Nephron (organoid): ENCODE data around the gene MCM9.

Experiments
- H3K27ac Mint-ChIP-seq, 3 experiments: 2 replicates each; pipeline ENCODE4 v1.8.0; 2020; ENCODE audit warnings: mixed read lengths in 3 of 3, mild to moderate bottlenecking in 2 of 3, moderate library complexity in 1 of 3
- H3K27me3 Mint-ChIP-seq: 2 replicates; pipeline ENCODE4 v1.8.0; 2021; ENCODE audit warnings: low read depth, mild to moderate bottlenecking, moderate library complexity, mixed read lengths
- H3K36me3 Mint-ChIP-seq: 2 replicates; pipeline ENCODE4 v1.8.0; 2020; ENCODE audit warnings: low read depth, mixed read lengths
- H3K4me1 Mint-ChIP-seq: 2 replicates; pipeline ENCODE4 v1.8.0; 2020; ENCODE audit warnings: mixed read lengths
- H3K4me3 Mint-ChIP-seq, 3 experiments: 2 replicates each; pipeline ENCODE4 v1.8.0; 2020; ENCODE audit warnings: mild to moderate bottlenecking in 3 of 3, mixed read lengths in 3 of 3, moderate library complexity in 2 of 3
- H3K9me3 Mint-ChIP-seq: 2 replicates; pipeline ENCODE4 v1.8.0; 2020; ENCODE audit warnings: mixed read lengths
- CTCF ChIP-seq, 3 experiments: fragments of 200-600 bp; sonication (generic); IDR thresholded peaks; one replicate each; pipeline ENCODE4 v1.5.0; 2021; ENCODE audit warnings: antibody characterized with exemption in 3 of 3; ENCODE audit not compliant: unreplicated experiment in 3 of 3

Gene MCM9

GRCh38 chr6:118860880-118861279 is 74.1 kb downstream of the MCM9 start:
- H3K4me3 Mint-ChIP-seq, result no peak overlapping the region
- peaks cover 18% of the 10 kb centered on the region for H3K9me3 Mint-ChIP-seq
- H3K4me1 Mint-ChIP-seq, result no peaks in the 10 kb centered on the region
- H3K27ac Mint-ChIP-seq, result no peak overlapping the region
- TF ChIP-seq CTCF (IDR thresholded peaks at IDR 0.05; ENCODE audit: unreplicated experiment in 3 of 3), result no peak
- H3K36me3 Mint-ChIP-seq, result peaks cover 22% of the 10 kb centered on the region
- no peaks in the 10 kb centered on the region for H3K27me3 Mint-ChIP-seq

DNA sequence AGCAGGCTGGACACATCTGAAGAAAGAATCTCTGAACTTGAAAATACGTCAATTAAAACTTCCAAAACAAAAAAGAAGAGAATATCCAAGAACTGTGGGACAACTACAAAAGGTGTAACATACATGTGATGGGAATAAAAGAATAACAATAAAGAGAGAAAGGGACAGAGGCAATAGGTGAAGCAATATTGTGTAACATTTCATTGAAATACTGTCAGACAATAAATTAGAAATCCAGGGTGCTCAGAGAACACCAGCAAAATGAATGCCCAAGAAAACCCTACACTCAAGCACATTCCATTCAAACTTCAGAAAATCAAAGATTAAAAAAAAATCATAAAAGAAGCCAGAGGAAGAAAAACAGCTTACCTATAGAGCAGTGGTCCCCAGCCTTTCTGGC is 74.6 kb downstream of the MCM9 start:
- H3K4me3 Mint-ChIP-seq, result no peak overlapping the region
- no peaks in the 10 kb centered on the region for H3K4me1 Mint-ChIP-seq
- TF ChIP-seq CTCF (IDR thresholded peaks at IDR 0.05; ENCODE audit: unreplicated experiment in 3 of 3), result no peak
- no peaks in the 10 kb centered on the region for H3K27me3 Mint-ChIP-seq
- H3K9me3 Mint-ChIP-seq, result peaks cover 18% of the 10 kb centered on the region
- no peak overlapping the region for H3K27ac Mint-ChIP-seq
- peaks cover 22% of the 10 kb centered on the region for H3K36me3 Mint-ChIP-seq

DNA sequence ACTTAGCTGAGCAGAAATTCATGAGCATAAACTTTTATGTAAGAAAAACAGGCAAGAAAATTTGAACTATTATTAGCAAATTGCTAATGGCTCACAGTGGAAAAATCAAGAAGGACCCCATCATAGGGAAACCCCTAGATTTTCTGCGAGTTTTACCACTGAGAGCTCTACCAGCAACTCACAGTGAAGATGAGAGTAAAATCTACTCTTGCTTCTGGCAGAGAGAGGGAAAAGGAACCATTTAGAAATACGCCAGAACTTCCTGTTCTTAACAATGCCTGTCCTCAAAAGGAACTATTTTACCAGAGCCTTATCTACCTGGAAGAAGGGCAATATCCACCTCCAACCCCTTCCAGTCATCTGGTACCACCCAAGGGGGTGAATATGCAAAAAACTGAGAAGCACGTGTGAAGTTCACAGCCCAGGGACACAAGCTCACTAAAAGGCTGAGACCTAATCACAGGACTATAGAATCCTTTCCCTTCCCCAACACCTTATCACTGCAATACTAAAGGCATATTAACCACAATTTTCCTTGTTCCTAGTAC is 75.4 kb downstream of the MCM9 start:
- Mint-ChIP-seq H3K4me3 (no peak overlapping the region), H3K9me3 (peaks cover 18% of the 10 kb centered on the region), H3K27me3 (no peaks in the 10 kb centered on the region), H3K36me3 (peaks cover 22% of the 10 kb centered on the region), H3K4me1 (no peaks in the 10 kb centered on the region), H3K27ac (no peak overlapping the region)
- no peak for TF ChIP-seq CTCF (IDR thresholded peaks at IDR 0.05; ENCODE audit: unreplicated experiment in 3 of 3)

DNA sequence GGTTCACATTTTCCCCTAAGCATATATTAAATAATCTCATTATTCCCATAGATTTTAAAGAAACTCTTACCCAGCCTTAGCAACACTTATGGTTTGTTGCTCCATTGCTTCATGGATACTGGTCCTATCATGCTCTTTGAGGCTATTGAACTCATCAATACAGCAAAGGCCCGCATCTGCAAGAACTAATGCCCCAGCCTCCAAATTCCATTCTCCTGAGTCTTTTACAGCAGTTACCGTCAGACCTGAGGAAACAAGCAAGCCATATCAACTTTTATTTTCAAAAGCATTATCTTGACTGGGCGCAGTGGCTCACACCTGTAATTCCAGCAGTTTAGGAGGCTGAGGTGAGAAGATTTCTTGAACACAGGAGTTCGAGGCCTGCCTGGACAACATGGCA is 78.7 kb downstream of the MCM9 start:
- H3K4me1 Mint-ChIP-seq, result no peaks in the 10 kb centered on the region
- H3K27ac Mint-ChIP-seq, result no peak overlapping the region
- H3K36me3 Mint-ChIP-seq, result peaks cover 12% of the 10 kb centered on the region
- peaks cover 10% of the 10 kb centered on the region for H3K9me3 Mint-ChIP-seq
- H3K4me3 Mint-ChIP-seq, result no peak overlapping the region
- no peak for TF ChIP-seq CTCF (IDR thresholded peaks at IDR 0.05; ENCODE audit: unreplicated experiment in 3 of 3)
- H3K27me3 Mint-ChIP-seq, result no peaks in the 10 kb centered on the region

DNA sequence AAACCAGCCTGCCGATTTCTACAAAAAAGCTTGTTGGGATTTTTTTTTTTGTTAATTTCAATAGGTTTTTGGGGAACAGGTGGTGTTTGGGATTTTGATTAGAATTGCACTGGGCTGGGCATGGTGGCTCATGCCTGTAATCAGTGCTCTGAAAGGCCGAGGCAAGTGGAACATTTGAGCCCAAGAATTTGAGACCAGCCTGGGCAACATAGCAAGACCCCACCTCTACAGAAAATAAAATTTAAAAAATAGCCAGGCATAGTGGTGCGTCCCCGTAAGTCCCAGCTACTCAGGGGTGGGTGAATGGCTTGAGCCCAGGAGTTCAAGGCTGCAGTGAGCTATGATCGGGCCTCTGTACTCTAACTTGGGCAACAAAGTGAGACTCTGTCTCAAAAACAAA is 81.6 kb downstream of the MCM9 start:
- Mint-ChIP-seq H3K27ac (no peak overlapping the region), H3K27me3 (no peaks in the 10 kb centered on the region), H3K4me1 (no peaks in the 10 kb centered on the region), H3K36me3 (peaks cover 3% of the 10 kb centered on the region), H3K9me3 (peaks cover 3% of the 10 kb centered on the region), H3K4me3 (no peak overlapping the region)
- TF ChIP-seq CTCF (IDR thresholded peaks at IDR 0.05; ENCODE audit: unreplicated experiment in 3 of 3), result no peak

- no peak overlapping the region for H3K4me3 Mint-ChIP-seq
Observed at GRCh38 chr6:118844915-118845314, 90.0 kb downstream of the MCM9 start.

More at GRCh38 chr6:118844915-118845314, 90.0 kb downstream of the MCM9 start:
- no peak for TF ChIP-seq CTCF (IDR thresholded peaks at IDR 0.05; ENCODE audit: unreplicated experiment in 3 of 3)
- no peaks in the 10 kb centered on the region for H3K27me3 Mint-ChIP-seq
- H3K36me3 Mint-ChIP-seq, result peaks cover 20% of the 10 kb centered on the region
- peaks cover 5% of the 10 kb centered on the region for H3K9me3 Mint-ChIP-seq
- H3K4me1 Mint-ChIP-seq, result no peaks in the 10 kb centered on the region
- H3K27ac Mint-ChIP-seq, result no peak overlapping the region
